Measurements from ENCODE around the gene LIPT1. TPM values are rescaled to one million over a fixed set of nuclear protein-coding genes. Genes with fewer than 3 reads are reported as not detected.
A peak's percentile ranks its signal among the peaks of the same experiment; 100 is the strongest.

LIPT1 gene
- total and polyA plus RNA-seq, 2 of the 8 experiments (the other 6 are each of a cell fraction or from before 2014, with no cell fraction given), result 6.1 to 10.9 TPM

DNA sequence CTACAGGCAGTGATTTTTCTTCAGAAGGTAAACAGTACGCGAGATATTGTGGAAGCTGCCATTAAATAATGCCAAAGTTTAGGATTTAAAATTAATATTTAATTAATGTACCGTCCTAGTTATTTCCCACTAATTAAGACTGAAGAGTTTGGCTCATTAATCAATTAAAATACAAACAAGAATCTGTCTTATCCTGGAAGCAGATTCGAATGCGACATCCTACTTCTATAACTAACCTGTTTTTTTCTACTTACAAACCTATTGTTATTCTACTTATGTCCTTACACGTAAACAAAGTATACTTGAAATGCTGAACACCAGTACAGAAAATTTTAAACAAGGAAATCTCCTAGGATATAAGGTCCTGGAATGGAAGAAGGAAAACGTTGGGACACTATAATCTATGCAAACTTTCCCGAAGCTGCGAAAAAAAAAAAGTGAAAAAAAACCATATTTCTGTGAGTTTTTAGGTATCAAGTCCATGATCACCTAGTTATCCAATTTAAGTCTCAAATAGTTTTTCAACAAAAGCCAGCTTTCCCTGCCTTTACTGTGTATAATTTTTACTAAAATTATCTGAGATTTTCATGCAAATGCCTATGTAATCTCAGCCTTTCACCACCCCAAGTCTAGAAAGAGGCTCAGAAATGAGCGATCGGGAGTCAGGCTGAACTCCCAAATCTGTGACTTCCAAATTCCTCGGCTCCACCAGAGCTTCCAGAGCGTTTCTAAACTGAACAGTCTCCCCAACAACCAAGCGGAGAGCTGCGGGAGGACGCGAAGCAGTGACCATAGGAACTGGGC is 14.5 kb upstream of the LIPT1 start:
- Histone ChIP-seq H4K8ac (ENCODE audit: extremely low read depth, insufficient read depth, low read length) (no peak overlapping the region), H2AK5ac (ENCODE audit: low read depth, low read length) (no peak overlapping the region), H3K4ac (replicated peaks; ENCODE audit: insufficient read length, low read depth, low read length) (no peak overlapping the region), H3K79me2 (ENCODE audit: control insufficient read depth in 1 of 2, insufficient read depth in 2 of 2, low read length in 2 of 2) (peaks cover 0 to 5% of the 10 kb centered on the region in 2 experiments; a peak in 1 of 4 replicates), H2BK20ac (ENCODE audit: low read length) (no peak overlapping the region), H3K23me2 (ENCODE audit: low read depth, low read length) (peaks cover 9% of the 10 kb centered on the region), H3K4me1 (replicated peaks in 1 of 4; ENCODE audit: control insufficient read depth in 3 of 4, insufficient read depth in 4 of 4, low read length in 3 of 4) (no peaks in the 10 kb centered on the region; a peak in 3 of 7 replicates), H4K20me1 (replicated peaks in 1 of 2; ENCODE audit: control insufficient read depth in 1 of 2, insufficient read depth in 2 of 2, low read length in 2 of 2) (no peaks in the 10 kb centered on the region), H2BK120ac (replicated peaks; ENCODE audit: low read depth, low read length) (no peak overlapping the region), H3K56ac (replicated peaks; ENCODE audit: insufficient read length, low read depth, low read length) (no peak overlapping the region), H3K27ac (ENCODE audit: low read depth, low read length) (no peak overlapping the region), H3K4me2 (ENCODE audit: insufficient read depth in 1 of 2, low read depth in 2 of 2, low read length in 2 of 2) (peak overlapping the region; percentile 86 to 89), H4K5ac (ENCODE audit: insufficient read length, low read depth, low read length) (peak overlapping the region; percentile 70), H3K23ac (ENCODE audit: insufficient read length) (no peak overlapping the region), H2BK15ac (ENCODE audit: low read length) (no peak overlapping the region), H3K36me3 (ENCODE audit: control insufficient read depth in 2 of 4, insufficient read depth in 4 of 4, low read length in 3 of 4) (peaks cover 0 to 3% (median 0%) of the 10 kb centered on the region in 4 experiments; a peak in 1 of 8 replicates), H3K9ac (replicated peaks in 1 of 4; ENCODE audit: extremely low read depth in 1 of 4, low read depth in 3 of 4, low read length in 3 of 4) (peak overlapping the region in 3 of 4 experiments; percentile 31 to 44 (median 35); a peak in 4 of 7 replicates), H3K4me3 (ENCODE audit: extremely low read depth in 1 of 4, insufficient read depth in 2 of 4, low read depth in 3 of 4, low read length in 4 of 4) (peak overlapping the region; percentile 65 to 83 (median 82)), H3K9me3 (ENCODE audit: insufficient read depth in 2 of 2, low read depth in 1 of 2, low read length in 1 of 2) (peaks cover 4 to 12% of the 10 kb centered on the region in 2 experiments; a peak in 3 of 4 replicates), H3K79me1 (ENCODE audit: low read depth, low read length) (no peaks in the 10 kb centered on the region), H2AFZ (ENCODE audit: low read length) (peak overlapping the region; percentile 77), H2BK5ac (ENCODE audit: low read depth, low read length) (0 out of 2 replicates have a peak overlapping the region, but pooled peaks have one; percentile 81), H3K27me3 (replicated peaks in 1 of 4; ENCODE audit: control insufficient read depth in 3 of 4, extremely low read depth in 1 of 4, insufficient read depth in 3 of 4, low read length in 3 of 4) (no peaks in the 10 kb centered on the region), H3K18ac (ENCODE audit: extremely low read depth, low read length) (peak overlapping the region; percentile 36; the same call in 1 of the 2 replicates), H3K14ac (ENCODE audit: insufficient read length) (no peak overlapping the region), H4K91ac (replicated peaks; ENCODE audit: insufficient read length, low read length) (no peak overlapping the region), H2BK12ac (ENCODE audit: low read depth, low read length) (no peak overlapping the region)
- POLR2A ChIA-PET (ENCODE audit: partially characterized antibody), result interaction anchor here (0.6 to 5.0 kb wide), 10 partner anchors 8 to 1492 kb away, joined by 3 to 45 read pairs (median 4); partner anchors contain the start of genes LIPT1, MITD1, MRPL30 and TSGA10
- CTCF ChIA-PET (ENCODE audit: partially characterized antibody), result interaction anchor here (1.1 kb wide), 1 partner anchor 40 kb away, joined by 3 read pairs; no protein-coding TSS in a partner anchor
- WGBS, 2 experiments (ENCODE audit: extremely low coverage in 1 of 2, insufficient coverage in 1 of 2, insufficient read length in 1 of 2, insufficient replicate concordance in 2 of 2, low coverage in 1 of 2, low lambda C conversion rate in 2 of 2, missing lambda C conversion rate in 1 of 2), result 31% methylated on average over 17 of the region's 17 CpGs; no CpG with 5 or more reads in 1 of the 2 experiments
- FAIRE-seq (no peak), DNase-seq (ENCODE audit: low read depth in 1 of 2, low spot score in 2 of 2) (no peak)
- no peak for TF ChIP-seq CHD1 (IDR thresholded peaks at IDR 0.05; ENCODE audit: low read depth, low read length)
- TF ChIP-seq SUZ12 (IDR thresholded peaks at IDR 0.05; ENCODE audit: low read length), result no peak
- TF ChIP-seq, protein P1, sequence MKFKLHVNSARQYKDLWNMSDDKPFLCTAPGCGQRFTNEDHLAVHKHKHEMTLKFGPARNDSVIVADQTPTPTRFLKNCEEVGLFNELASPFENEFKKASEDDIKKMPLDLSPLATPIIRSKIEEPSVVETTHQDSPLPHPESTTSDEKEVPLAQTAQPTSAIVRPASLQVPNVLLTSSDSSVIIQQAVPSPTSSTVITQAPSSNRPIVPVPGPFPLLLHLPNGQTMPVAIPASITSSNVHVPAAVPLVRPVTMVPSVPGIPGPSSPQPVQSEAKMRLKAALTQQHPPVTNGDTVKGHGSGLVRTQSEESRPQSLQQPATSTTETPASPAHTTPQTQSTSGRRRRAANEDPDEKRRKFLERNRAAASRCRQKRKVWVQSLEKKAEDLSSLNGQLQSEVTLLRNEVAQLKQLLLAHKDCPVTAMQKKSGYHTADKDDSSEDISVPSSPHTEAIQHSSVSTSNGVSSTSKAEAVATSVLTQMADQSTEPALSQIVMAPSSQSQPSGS (IDR thresholded peaks at IDR 0.05; ENCODE audit: low read length), result no peak
- no peak for TF ChIP-seq EZH2 (IDR thresholded peaks at IDR 0.05; ENCODE audit: low read depth, low read length, severe bottlenecking)
- no peak for TF ChIP-seq ZNF274 (IDR thresholded peaks at IDR 0.05; ENCODE audit: borderline replicate concordance, extremely low read depth, low read length)
- TF ChIP-seq SP1 (IDR thresholded peaks at IDR 0.05; ENCODE audit: low read depth, low read length), result no peak
- TF ChIP-seq JUND (IDR thresholded peaks at IDR 0.05; ENCODE audit: low read length), result no peak
- no peak for TF ChIP-seq FOSL1 (IDR thresholded peaks at IDR 0.05; ENCODE audit: insufficient read depth, low read depth, low read length)
- no peak for TF ChIP-seq SIX5 (IDR thresholded peaks at IDR 0.05; ENCODE audit: low read depth, low read length)
- TF ChIP-seq SRF (IDR thresholded peaks at IDR 0.05; ENCODE audit: low read depth, low read length), result no peak
